ENCODE measurements around the gene MAPK8.

Gene MAPK8

DNA sequence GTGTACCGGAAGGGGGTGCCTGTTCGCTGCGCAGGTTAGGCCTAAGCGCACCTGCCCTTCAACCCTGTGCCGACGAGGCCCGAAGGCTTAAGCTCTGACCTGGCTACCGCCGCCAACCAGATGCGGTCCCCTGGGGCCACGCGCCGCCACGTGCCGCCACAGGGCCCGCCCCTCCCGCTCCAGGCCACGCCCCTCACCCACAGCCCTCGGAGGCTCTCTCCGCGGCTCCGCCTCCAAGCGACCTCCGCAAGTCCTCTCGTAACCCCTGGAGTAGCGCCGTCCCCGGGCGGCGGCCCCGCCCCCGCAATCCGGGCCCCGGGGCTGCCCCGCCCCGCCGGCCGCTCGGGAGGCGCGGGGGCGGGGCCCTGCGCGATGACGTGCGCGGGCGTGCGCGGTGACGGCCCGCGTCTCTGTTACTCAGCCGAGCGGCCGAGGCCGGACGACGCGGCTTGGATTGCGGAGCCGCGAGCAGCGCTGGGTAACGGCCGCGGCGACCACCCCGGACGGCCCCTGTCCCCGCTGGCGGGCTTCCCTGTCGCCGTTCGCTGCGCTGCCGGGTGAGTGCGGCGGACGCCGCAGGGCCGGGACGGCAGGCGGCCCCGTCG, at the start of gene MAPK8:
Gene MAPK8 (plus strand): TSS at position 413 of the 605 bp plus-strand sequence. CDS start 94,984 bp downstream, outside the sequence.
- H3K4me3 ChIP-seq (ENCODE audit: low read depth, low read length): peak within 1 kb of the TSS; percentile 94
- DNase-seq (ENCODE audit: low read depth): peak; percentile 74
- TF ChIP-seq, protein P1, sequence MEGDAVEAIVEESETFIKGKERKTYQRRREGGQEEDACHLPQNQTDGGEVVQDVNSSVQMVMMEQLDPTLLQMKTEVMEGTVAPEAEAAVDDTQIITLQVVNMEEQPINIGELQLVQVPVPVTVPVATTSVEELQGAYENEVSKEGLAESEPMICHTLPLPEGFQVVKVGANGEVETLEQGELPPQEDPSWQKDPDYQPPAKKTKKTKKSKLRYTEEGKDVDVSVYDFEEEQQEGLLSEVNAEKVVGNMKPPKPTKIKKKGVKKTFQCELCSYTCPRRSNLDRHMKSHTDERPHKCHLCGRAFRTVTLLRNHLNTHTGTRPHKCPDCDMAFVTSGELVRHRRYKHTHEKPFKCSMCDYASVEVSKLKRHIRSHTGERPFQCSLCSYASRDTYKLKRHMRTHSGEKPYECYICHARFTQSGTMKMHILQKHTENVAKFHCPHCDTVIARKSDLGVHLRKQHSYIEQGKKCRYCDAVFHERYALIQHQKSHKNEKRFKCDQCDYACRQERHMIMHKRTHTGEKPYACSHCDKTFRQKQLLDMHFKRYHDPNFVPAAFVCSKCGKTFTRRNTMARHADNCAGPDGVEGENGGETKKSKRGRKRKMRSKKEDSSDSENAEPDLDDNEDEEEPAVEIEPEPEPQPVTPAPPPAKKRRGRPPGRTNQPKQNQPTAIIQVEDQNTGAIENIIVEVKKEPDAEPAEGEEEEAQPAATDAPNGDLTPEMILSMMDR (IDR thresholded peaks at IDR 0.05; ENCODE audit: low read depth, low read length, missing control alignments): no peak

DNA sequence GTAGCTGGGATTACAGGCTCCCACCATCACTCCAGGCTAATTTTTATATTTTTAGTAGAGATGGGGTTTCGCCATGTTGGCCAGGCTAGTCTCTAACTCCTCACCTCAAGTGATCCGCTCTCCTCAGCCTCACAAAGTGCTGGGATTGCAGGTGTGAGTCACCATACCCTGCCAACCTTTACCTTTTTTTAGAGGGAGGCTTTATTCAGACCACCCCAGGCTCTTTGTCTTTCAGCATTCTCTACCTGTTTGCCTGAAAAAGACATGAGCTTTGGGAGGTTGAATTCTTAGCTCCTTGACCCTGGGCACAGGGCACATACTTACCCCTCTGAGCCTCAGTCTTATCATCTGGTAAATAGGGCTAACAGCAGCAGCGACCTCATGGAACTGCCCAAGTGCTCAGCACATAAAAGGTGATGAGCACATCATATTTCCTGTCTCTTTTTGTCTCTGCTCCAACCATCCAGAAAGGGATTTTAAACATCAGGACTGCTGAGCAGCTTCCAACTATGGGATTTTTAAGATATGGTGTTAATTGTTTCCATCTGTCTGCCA, 49.0 kb upstream of the MAPK8 start:
- TF ChIP-seq, protein P1 (IDR thresholded peaks at IDR 0.05; ENCODE audit: low read depth, low read length, missing control alignments): no peak
- no peak overlapping the region for H3K4me3 ChIP-seq (ENCODE audit: low read depth, low read length)
- no peak for DNase-seq (ENCODE audit: low read depth)

DNA sequence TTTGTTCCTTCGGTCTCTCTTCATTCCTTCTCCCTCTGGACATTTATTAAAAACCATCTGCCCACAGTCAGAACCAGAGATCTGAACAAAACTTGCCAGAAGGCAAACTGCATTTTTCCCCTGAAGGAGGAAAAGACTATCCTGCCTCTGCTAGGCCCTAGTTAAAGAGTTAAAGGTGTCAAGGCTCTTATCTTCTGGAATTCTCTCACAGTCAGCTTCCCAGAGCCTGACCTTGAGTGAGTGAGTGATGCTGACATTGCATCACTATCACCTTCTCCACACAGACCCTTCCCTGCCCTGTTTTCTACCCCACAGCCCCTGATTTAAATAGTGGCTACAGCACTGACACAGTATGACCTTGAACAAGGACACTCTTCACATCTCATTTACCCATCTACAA, 48.4 kb upstream of the MAPK8 start:
- H3K4me3 ChIP-seq (ENCODE audit: low read depth, low read length): no peak overlapping the region

DNA sequence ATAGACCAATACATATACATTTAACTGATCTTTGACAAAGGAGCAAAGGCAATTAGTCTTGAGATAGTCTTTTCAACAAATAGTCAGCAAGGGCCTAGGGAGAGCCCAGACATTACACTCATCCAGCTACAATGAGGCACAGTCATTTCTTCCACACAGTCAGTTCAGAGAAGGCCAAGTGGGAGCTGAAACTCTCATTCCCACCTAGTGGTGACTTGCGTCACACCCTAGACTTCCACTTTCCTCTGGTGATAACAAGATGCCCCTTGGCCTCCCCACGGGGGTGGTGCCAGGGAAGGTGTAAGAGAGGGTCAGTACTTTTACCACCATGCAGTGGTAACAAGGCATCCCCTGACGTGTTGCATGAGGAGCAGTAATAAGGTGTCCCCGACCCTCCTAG, 39.9 kb upstream of the MAPK8 start:
- H3K4me3 ChIP-seq (ENCODE audit: low read depth, low read length): no peak overlapping the region
- DNase-seq (ENCODE audit: low read depth): peak; percentile 33
- TF ChIP-seq, protein P1 (IDR thresholded peaks at IDR 0.05; ENCODE audit: low read depth, low read length, missing control alignments): peak; percentile 26

More for the DNA sequence above, 48.4 kb upstream of the MAPK8 start:
- TF ChIP-seq, protein P1 (IDR thresholded peaks at IDR 0.05; ENCODE audit: low read depth, low read length, missing control alignments): no peak
- DNase-seq (ENCODE audit: low read depth): no peak

DNA sequence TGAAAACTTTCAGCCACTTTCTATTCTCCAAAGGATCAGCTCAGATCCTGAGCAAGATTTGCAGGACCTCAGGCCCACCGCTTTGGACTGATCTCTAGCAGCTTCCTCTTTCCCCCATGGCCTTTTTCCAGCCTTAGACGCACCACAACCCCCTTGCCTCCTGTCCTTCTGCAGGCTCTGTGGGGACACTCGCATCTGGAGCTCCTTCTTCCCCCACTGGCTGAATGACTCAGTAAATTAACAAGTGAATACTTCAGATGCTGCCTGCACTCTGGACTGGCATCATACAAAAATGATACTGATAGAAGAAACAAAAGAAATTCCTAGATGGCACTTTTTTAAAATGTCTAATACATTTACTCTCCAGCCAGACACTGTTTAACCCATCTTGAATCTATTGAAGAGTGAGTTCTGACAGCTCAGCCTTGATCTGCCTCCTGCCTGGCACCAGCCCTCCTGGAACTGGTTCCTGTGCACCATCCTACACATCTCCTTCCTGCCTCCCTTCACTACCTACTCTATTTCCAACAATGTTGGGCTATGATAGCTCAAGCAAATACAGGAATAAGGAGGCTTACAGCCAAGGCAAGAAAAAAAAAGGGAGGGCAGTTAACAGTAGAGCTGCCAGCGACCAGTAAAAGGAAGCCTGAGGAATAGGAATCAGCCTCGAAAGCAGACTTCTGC, 35.3 kb upstream of the MAPK8 start:
- TF ChIP-seq, protein P1 (IDR thresholded peaks at IDR 0.05; ENCODE audit: low read depth, low read length, missing control alignments): no peak
- DNase-seq (ENCODE audit: low read depth): no peak

DNA sequence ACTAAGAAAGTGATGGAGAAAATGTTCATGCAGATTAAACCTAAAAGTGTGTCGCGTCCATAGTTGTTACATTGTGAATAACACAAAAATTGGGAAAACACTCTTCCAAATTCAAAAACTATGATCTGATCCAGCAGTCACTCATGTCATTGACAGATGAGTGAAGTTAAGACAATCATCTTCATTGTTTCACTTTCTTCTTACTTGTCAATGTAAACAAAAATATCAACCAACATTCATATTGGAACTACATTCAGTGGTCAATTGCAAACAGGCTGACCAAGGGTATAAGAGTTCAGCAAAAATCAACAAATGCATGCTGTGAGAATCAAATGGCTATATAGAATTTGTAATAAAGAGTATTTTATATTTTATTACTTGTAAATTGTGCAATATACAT, 33.8 kb upstream of the MAPK8 start:
- H3K4me3 ChIP-seq (ENCODE audit: low read depth, low read length): no peak overlapping the region
- no peak for DNase-seq (ENCODE audit: low read depth)
- TF ChIP-seq, protein P1 (IDR thresholded peaks at IDR 0.05; ENCODE audit: low read depth, low read length, missing control alignments): no peak

More for the DNA sequence above, 35.3 kb upstream of the MAPK8 start:
- H3K4me3 ChIP-seq (ENCODE audit: low read depth, low read length): no peak overlapping the region
